Measurements from ENCODE around the gene ZNRF1. TPM values are rescaled to one million over a fixed set of nuclear protein-coding genes. Genes with fewer than 3 reads are reported as not detected.

The ZNRF1 gene
- total RNA-seq, 2 donors from 2014 or later, result 44.9 to 46.1 TPM

DNA sequence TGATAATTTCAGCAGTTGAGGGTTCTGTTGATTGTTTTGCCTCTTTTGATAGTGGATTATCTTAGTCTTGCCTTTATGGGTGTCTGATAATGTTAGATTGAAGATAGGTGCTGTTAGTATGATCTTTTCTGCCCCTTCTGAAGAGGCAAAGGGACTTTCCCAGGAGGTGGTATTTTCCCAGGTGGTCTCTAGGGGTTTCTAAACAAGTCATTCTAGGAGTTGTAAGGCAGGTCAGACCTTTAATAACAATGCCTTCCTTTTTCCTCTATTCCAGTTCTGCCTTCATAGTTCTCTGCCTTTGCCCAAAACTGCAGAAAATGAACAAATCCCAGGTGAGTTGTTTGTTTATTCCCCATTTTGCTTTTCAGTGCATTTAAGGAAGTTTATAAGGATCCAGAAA lies 153.8 kb downstream of the ZNRF1 start:
- peaks cover 2% of the 10 kb centered on the region for H3K4me1 Mint-ChIP-seq
- H3K27ac ChIP-seq (ENCODE audit: low read depth, low read length), result no peak overlapping the region
- H3K9me3 Mint-ChIP-seq, result peaks cover 43% of the 10 kb centered on the region
- peaks cover 60% of the 10 kb centered on the region for H3K36me3 ChIP-seq (ENCODE audit: control insufficient read depth, insufficient read depth, low read length)
- H3K4me3 Mint-ChIP-seq, result no peak overlapping the region
- DNase-seq, result no peak
- no peaks in the 10 kb centered on the region for H3K4me1 ChIP-seq (ENCODE audit: control insufficient read depth, insufficient read depth, low read length)
- peak overlapping the region; percentile 16 for H3K4me3 ChIP-seq (ENCODE audit: low read length)
- peaks cover 70% of the 10 kb centered on the region for H3K36me3 Mint-ChIP-seq (ENCODE audit: low read depth)
- no peaks in the 10 kb centered on the region for H3K27me3 ChIP-seq (ENCODE audit: control insufficient read depth, insufficient read depth, low read length, poor library complexity, severe bottlenecking)
- H3K9ac ChIP-seq (ENCODE audit: extremely low read depth, low read length, poor library complexity, severe bottlenecking), result no peak overlapping the region
- H3K27me3 Mint-ChIP-seq (ENCODE audit: insufficient read depth), result no peaks in the 10 kb centered on the region
- H3K9me3 ChIP-seq (ENCODE audit: control insufficient read depth, low read length), result peaks cover 59% of the 10 kb centered on the region
- no peak overlapping the region for H3K27ac Mint-ChIP-seq
- TF ChIP-seq, protein P1, sequence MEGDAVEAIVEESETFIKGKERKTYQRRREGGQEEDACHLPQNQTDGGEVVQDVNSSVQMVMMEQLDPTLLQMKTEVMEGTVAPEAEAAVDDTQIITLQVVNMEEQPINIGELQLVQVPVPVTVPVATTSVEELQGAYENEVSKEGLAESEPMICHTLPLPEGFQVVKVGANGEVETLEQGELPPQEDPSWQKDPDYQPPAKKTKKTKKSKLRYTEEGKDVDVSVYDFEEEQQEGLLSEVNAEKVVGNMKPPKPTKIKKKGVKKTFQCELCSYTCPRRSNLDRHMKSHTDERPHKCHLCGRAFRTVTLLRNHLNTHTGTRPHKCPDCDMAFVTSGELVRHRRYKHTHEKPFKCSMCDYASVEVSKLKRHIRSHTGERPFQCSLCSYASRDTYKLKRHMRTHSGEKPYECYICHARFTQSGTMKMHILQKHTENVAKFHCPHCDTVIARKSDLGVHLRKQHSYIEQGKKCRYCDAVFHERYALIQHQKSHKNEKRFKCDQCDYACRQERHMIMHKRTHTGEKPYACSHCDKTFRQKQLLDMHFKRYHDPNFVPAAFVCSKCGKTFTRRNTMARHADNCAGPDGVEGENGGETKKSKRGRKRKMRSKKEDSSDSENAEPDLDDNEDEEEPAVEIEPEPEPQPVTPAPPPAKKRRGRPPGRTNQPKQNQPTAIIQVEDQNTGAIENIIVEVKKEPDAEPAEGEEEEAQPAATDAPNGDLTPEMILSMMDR (conservative IDR thresholded peaks at IDR 0.05), result no peak

DNA sequence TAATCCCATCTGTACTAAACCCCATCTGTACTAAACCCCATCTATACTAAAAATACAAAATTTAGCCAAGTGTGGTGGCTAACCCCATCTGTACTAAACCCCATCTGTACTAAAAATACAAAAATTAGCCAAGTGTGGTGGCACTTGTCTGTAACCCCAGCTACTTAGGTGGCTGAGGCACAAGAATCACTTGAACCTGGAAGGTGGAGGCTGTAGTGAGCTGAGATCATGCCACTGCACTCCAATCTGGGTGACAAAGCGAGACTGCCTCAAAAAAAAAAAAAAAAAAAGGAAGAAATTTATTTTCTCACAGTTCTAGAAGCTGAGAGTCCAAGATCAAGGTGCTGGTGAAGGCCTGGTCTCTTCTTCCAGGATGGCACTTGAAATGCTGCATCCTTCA lies 161.6 kb downstream of the ZNRF1 start:
- Mint-ChIP-seq H3K27ac (no peak overlapping the region), H3K9me3 (peaks cover 35% of the 10 kb centered on the region), H3K4me1 (no peaks in the 10 kb centered on the region), H3K27me3 (ENCODE audit: insufficient read depth) (no peaks in the 10 kb centered on the region), H3K4me3 (no peak overlapping the region), H3K36me3 (ENCODE audit: low read depth) (peaks cover 78% of the 10 kb centered on the region)
- Histone ChIP-seq H3K4me3 (ENCODE audit: low read length) (no peak overlapping the region), H3K27ac (ENCODE audit: low read depth, low read length) (no peak overlapping the region), H3K9me3 (ENCODE audit: control insufficient read depth, low read length) (peaks cover 65% of the 10 kb centered on the region), H3K9ac (ENCODE audit: extremely low read depth, low read length, poor library complexity, severe bottlenecking) (no peak overlapping the region), H3K36me3 (ENCODE audit: control insufficient read depth, insufficient read depth, low read length) (peaks cover 66% of the 10 kb centered on the region), H3K27me3 (ENCODE audit: control insufficient read depth, insufficient read depth, low read length, poor library complexity, severe bottlenecking) (no peaks in the 10 kb centered on the region), H3K4me1 (ENCODE audit: control insufficient read depth, insufficient read depth, low read length) (no peaks in the 10 kb centered on the region)
- TF ChIP-seq, protein P1 (conservative IDR thresholded peaks at IDR 0.05), result no peak
- 91% methylated on average over 1 of the region's 1 CpG; no CpG with 5 or more reads in 1 of the 2 experiments for WGBS, 2 experiments (ENCODE audit: insufficient coverage in 1 of 2, insufficient read length in 1 of 2)
- DNase-seq, result no peak

Other genes with a start within 250 kb of the ZNRF1 start
- gene FA2H, start 224.2 kb upstream of the ZNRF1 start, total RNA-seq, result 1 to 10 TPM; 2.1 to 2.4 TPM
- 100 to 1,000 TPM; 105 to 110 TPM for gene WDR59, start 13.9 kb upstream of the ZNRF1 start, total RNA-seq
- 1 to 10 TPM; 1.4 to 4.3 TPM for gene LDHD, start 117.8 kb downstream of the ZNRF1 start, total RNA-seq
- 10 to 100 TPM; 10.4 to 13.3 TPM for gene ZFP1, start 149.5 kb downstream of the ZNRF1 start, total RNA-seq
- gene CTRB2, start 208.1 kb downstream of the ZNRF1 start, total RNA-seq, result not detected
- gene CTRB1, start 220.0 kb downstream of the ZNRF1 start, total RNA-seq, result not detected

Data from endodermal cell (in vitro differentiated cells).